Prostate gland (tissue), 2 donors: ENCODE data around the gene FHIT. TPM values are rescaled to one million over a fixed set of nuclear protein-coding genes. Genes with fewer than 3 reads are reported as not detected.

Experiments used
- DNase-seq: peaks from one replicate; pipeline ENCODE4 v3.0.0-alpha.2; 2019; ENCODE audit warnings: low spot score
- H3K27ac ChIP-seq, 2 donors: fragments of 200-600 bp; sonication (generic); 2 replicates each; pipeline ENCODE4 v1.5.1; 2017 to 2019
- H3K27me3 ChIP-seq: fragments of 200-600 bp; sonication (generic); replicated peaks from 2 replicates; pipeline ENCODE4 v1.5.1; 2019; ENCODE audit not compliant: insufficient read depth
- H3K36me3 ChIP-seq, 2 donors: fragments of 200-600 bp; sonication (generic); 1 replicate in 1 of 2; 2 replicates in 1 of 2; pipeline versions ENCODE4 v1.5.1 to v1.8.1; 2017 to 2019
- H3K4me1 ChIP-seq: fragments of 200-600 bp; sonication (generic); replicated peaks from 2 replicates; pipeline ENCODE4 v1.5.1; 2019
- H3K4me3 ChIP-seq, 2 donors: fragments of 200-600 bp; sonication (generic); 2 replicates each; pipeline ENCODE4 v1.5.1; 2017 to 2019
- H3K9me3 ChIP-seq: fragments of 200-600 bp; sonication (generic); 2 replicates; pipeline ENCODE4 v1.5.1; 2017
- CTCF ChIP-seq, 4 experiments: fragments of 200-600 bp in 2 of 4; fragments of 450-650 bp in 2 of 4; sonication (generic) in 2 of 4; IDR thresholded peaks; 1 replicate in 3 of 4; 2 replicates in 1 of 4; pipeline ENCODE4 v1.5.1; 2016 to 2019; ENCODE audit warnings: antibody characterized with exemption in 4 of 4, mild to moderate bottlenecking in 2 of 4, moderate library complexity in 2 of 4
- POLR2A ChIP-seq: fragments of 450-650 bp; IDR thresholded peaks from one replicate; pipeline ENCODE4 v1.6.1; 2016; ENCODE audit warnings: antibody characterized with exemption, mild to moderate bottlenecking
- POLR2AphosphoS5 ChIP-seq: sonication (generic); formaldehyde crosslinking; IDR thresholded peaks from one replicate; pipeline ENCODE4 v1.6.1; 2017; ENCODE audit warnings: antibody characterized with exemption
- WGBS: methylation state at CpG from one replicate; pipeline ENCODE4 v1.1.5; 2018; 5-methylcytosine and 5-hydroxymethylcytosine counted together
- intact Hi-C: fragments of 100-400 bp; cut with DNase I; formaldehyde crosslinking; loops from one replicate; pipeline ENCODE4 v1.14.2; 2022
- total RNA-seq, 2 donors: library from RNA; depleted of rRNA; stranded (reverse); fragments of >200 nt; gene quantifications; one replicate each; pipeline ENCODE4 v1.1.0, GENCODE V29; 2016

FHIT gene
- total RNA-seq, 2 donors from 2014 or later = 6.4 to 10.4 TPM

- Histone ChIP-seq H3K4me1 (no peaks in the 10 kb centered on the region), H3K36me3 (no peaks in the 10 kb centered on the region), H3K9me3 (no peaks in the 10 kb centered on the region), H3K4me3 (no peak overlapping the region), H3K27ac (no peak overlapping the region), H3K27me3 (no peaks in the 10 kb centered on the region)
- intact Hi-C loops = no loop called here
- TF ChIP-seq POLR2AphosphoS5 (no peak), POLR2A (no peak)
- no peak for DNase-seq
Measured at GRCh38 chr3:60316121-60316797, 935.0 kb downstream of the FHIT start.

GRCh38 chr3:60313951-60314461, 937.2 kb downstream of the FHIT start:
- Histone ChIP-seq H3K36me3 (no peaks in the 10 kb centered on the region), H3K27me3 (no peaks in the 10 kb centered on the region), H3K9me3 (no peaks in the 10 kb centered on the region), H3K4me1 (no peaks in the 10 kb centered on the region), H3K27ac (no peak overlapping the region), H3K4me3 (no peak overlapping the region)
- WGBS = 23% methylated on average over 6 of the region's 6 CpGs
- TF ChIP-seq POLR2A (no peak), CTCF (IDR thresholded peaks at IDR 0.05) (no peak), POLR2AphosphoS5 (no peak)
- no peak for DNase-seq
- intact Hi-C loops = no loop called here

- Histone ChIP-seq H3K9me3 (no peaks in the 10 kb centered on the region), H3K4me3 (no peak overlapping the region), H3K36me3 (no peaks in the 10 kb centered on the region), H3K27me3 (no peaks in the 10 kb centered on the region), H3K4me1 (no peaks in the 10 kb centered on the region), H3K27ac (no peak overlapping the region)
- no peak for TF ChIP-seq CTCF (IDR thresholded peaks at IDR 0.05)
- no peak for TF ChIP-seq POLR2A
- no peak for TF ChIP-seq POLR2AphosphoS5
- intact Hi-C loops = no loop called here
- DNase-seq = no peak
- WGBS = 49% methylated on average over 4 of the region's 4 CpGs
Measured at GRCh38 chr3:60313231-60313798, 937.9 kb downstream of the FHIT start.

GRCh38 chr3:60309539-60310268, 941.5 kb downstream of the FHIT start:
- Histone ChIP-seq H3K36me3 (no peaks in the 10 kb centered on the region), H3K4me1 (no peaks in the 10 kb centered on the region), H3K9me3 (no peaks in the 10 kb centered on the region), H3K27ac (no peak overlapping the region), H3K4me3 (no peak overlapping the region), H3K27me3 (no peaks in the 10 kb centered on the region)
- intact Hi-C loops = no loop called here
- no peak for DNase-seq
- 80% methylated on average over 6 of the region's 6 CpGs for WGBS
- TF ChIP-seq CTCF (IDR thresholded peaks at IDR 0.05) = no peak
- no peak for TF ChIP-seq POLR2AphosphoS5
- no peak for TF ChIP-seq POLR2A

GRCh38 chr3:60308808-60309207, 942.4 kb downstream of the FHIT start:
- DNase-seq = no peak
- intact Hi-C loops = no loop called here
- TF ChIP-seq POLR2AphosphoS5 (no peak), POLR2A (no peak), CTCF (IDR thresholded peaks at IDR 0.05) (no peak)

More at GRCh38 chr3:60308808-60309207, 942.4 kb downstream of the FHIT start:
- Histone ChIP-seq H3K4me1 (no peaks in the 10 kb centered on the region), H3K27me3 (no peaks in the 10 kb centered on the region), H3K4me3 (no peak overlapping the region), H3K9me3 (no peaks in the 10 kb centered on the region), H3K27ac (no peak overlapping the region), H3K36me3 (no peaks in the 10 kb centered on the region)
- WGBS = 95% methylated on average over 3 of the region's 3 CpGs
